DOHH2 (cell line): ENCODE measurements around the gene EPHA4.

ENCODE experiments used
- CTCF ChIP-seq: fragments of 200-600 bp; sonication (generic); IDR thresholded peaks from one replicate; pipeline ENCODE4 v1.5.1; 2014; ENCODE audit warnings: antibody characterized with exemption, mild to moderate bottlenecking, low read depth, low read length; ENCODE audit not compliant: poor library complexity, severe bottlenecking
- EZH2phosphoT487 ChIP-seq: fragments of 200-600 bp; sonication (generic); IDR thresholded peaks from 2 replicates; pipeline ENCODE4 v1.6.1; 2017; ENCODE audit warnings: borderline replicate concordance, mild to moderate bottlenecking, antibody characterized with exemption, low read length, moderate library complexity, mixed read lengths

- TF ChIP-seq CTCF, result no peak
- no peak for TF ChIP-seq EZH2phosphoT487
Measured at GRCh38 chr2:221431477-221431876, 140.6 kb downstream of the EPHA4 start.
